Panc1 (cell line): ENCODE results near the gene RIT2. TPM values are rescaled to one million over a fixed set of nuclear protein-coding genes. Genes with fewer than 3 reads are reported as not detected.

Experiments
- ATAC-seq: fragments of 200-7000 bp; cut with Tn5 transposase; 2 replicates; pipeline ENCODE4 v1.9.1; 2020; ENCODE audit warnings: mild to moderate bottlenecking, moderate library complexity
- BruUV-seq: library from RNA; stranded (reverse); fragments of 400-500 nt; replicated peaks from 2 replicates; lab custom pipeline; 2021; lab: Mats Ljungman, UMichigan
- CTCF ChIA-PET: fragments of 300-600 bp; sonication (Branson Sonifier 250); formaldehyde crosslinking; loops from one replicate; lab custom pipeline; 2022; ENCODE audit warnings: antibody characterized with exemption; lab: Charles Lee
- POLR2A ChIA-PET: fragments of 300-600 bp; sonication (Branson Sonifier 250); formaldehyde crosslinking; loops from one replicate; lab custom pipeline; 2022; ENCODE audit warnings: antibody characterized with exemption; lab: Charles Lee
- DNase-seq: peaks from one replicate; pipeline ENCODE4 v3.0.0-alpha.2; 2010; ENCODE audit warnings: low read depth, low spot score
- H3K27ac ChIP-seq: 2 replicates; pipeline ENCODE4 v1.5.1; 2011; ENCODE audit warnings: mild to moderate bottlenecking, low read length, inconsistent platforms
- H3K27me3 ChIP-seq: fragments of 200-500 bp; sonication (Bioruptor generic); 2 replicates; pipeline ENCODE4 v1.6.0; 2014; ENCODE audit warnings: low read length, inconsistent platforms; ENCODE audit not compliant: control insufficient read depth, insufficient read depth
- H3K36me3 ChIP-seq: fragments of 200-500 bp; sonication (Bioruptor generic); 2 replicates; pipeline ENCODE4 v1.5.1; 2014; ENCODE audit warnings: inconsistent platforms, mild to moderate bottlenecking, low read length, moderate library complexity; ENCODE audit not compliant: control insufficient read depth, insufficient read depth
- H3K4me1 ChIP-seq: 2 replicates; pipeline ENCODE4 v1.5.1; 2011; ENCODE audit warnings: inconsistent platforms, mild to moderate bottlenecking, low read length, moderate library complexity; ENCODE audit not compliant: control insufficient read depth, insufficient read depth
- H3K4me3 ChIP-seq, 2 experiments: 2 replicates each; pipeline ENCODE4 v1.5.1; 2011 to 2012; ENCODE audit warnings: low read depth in 2 of 2, low read length in 2 of 2, mild to moderate bottlenecking in 2 of 2, inconsistent platforms in 1 of 2, moderate library complexity in 1 of 2
- H3K9me3 ChIP-seq: fragments of 200-500 bp; sonication (Bioruptor generic); 2 replicates; pipeline ENCODE4 v1.5.1; 2014; ENCODE audit warnings: low read depth, mild to moderate bottlenecking, inconsistent platforms, low read length, moderate library complexity; ENCODE audit not compliant: control insufficient read depth, insufficient read depth
- CTCF ChIP-seq: fragments of 450-650 bp; IDR thresholded peaks from 2 replicates; pipeline ENCODE4 v1.5.1; 2017; ENCODE audit warnings: mild to moderate bottlenecking
- POLR2AphosphoS5 ChIP-seq: IDR thresholded peaks from 2 replicates; pipeline ENCODE4 v1.6.1; 2012; ENCODE audit warnings: mild to moderate bottlenecking, low read depth, low read length, moderate library complexity
- REST ChIP-seq, 2 experiments: IDR thresholded peaks; 2 replicates each; pipeline ENCODE4 v1.6.1; 2011 to 2012; ENCODE audit warnings: low read depth in 2 of 2, control low read depth in 1 of 2, low read length in 1 of 2, mild to moderate bottlenecking in 1 of 2, moderate library complexity in 1 of 2; ENCODE audit not compliant: insufficient read depth in 1 of 2
- SIN3A ChIP-seq: IDR thresholded peaks from 2 replicates; pipeline ENCODE4 v1.6.1; 2012; ENCODE audit warnings: low read depth, mild to moderate bottlenecking, low read length, moderate library complexity, borderline replicate concordance; ENCODE audit not compliant: insufficient read depth
- TCF7L2 ChIP-seq: IDR thresholded peaks from 2 replicates; pipeline ENCODE4 v1.6.1; 2011; ENCODE audit warnings: mild to moderate bottlenecking, low read depth, low read length, inconsistent platforms
- in situ Hi-C: cut with HindIII; loops from 2 replicates; pipeline ENCODE4 v1.10.0; 2016; ENCODE audit warnings: low sequenced_read_pairs, low pct_unique_long_range_greater_than_20kb
- intact Hi-C: fragments of 100-400 bp; cut with micrococcal nuclease; formaldehyde crosslinking; loops from one replicate; pipeline ENCODE4 v1.10.0; 2022; ENCODE audit not compliant: unreplicated experiment
- total RNA-seq: library from RNA; stranded (reverse); gene quantifications from one replicate; pipeline ENCODE4 v1.2.1, GENCODE V29; 2021; ENCODE audit not compliant: unreplicated experiment

Gene RIT2
- total RNA-seq, 1 experiment from 2014 or later: not detected

GRCh38 chr18:42807887-42808286 lies 307.6 kb downstream of the RIT2 start:
- TF ChIP-seq POLR2AphosphoS5: no peak
- TF ChIP-seq TCF7L2: no peak
- TF ChIP-seq SIN3A: no peak
- no peak for TF ChIP-seq CTCF
- TF ChIP-seq REST (IDR thresholded peaks at IDR 0.05; ENCODE audit: insufficient read depth in 1 of 2, low read depth in 2 of 2, low read length in 1 of 2): no peak
- POLR2A ChIA-PET: no interaction called here
- H3K9me3 ChIP-seq: no peaks in the 10 kb centered on the region
- no peaks in the 10 kb centered on the region for H3K36me3 ChIP-seq
- H3K4me3 ChIP-seq: no peak overlapping the region
- CTCF ChIA-PET: no interaction called here
- BruUV-seq: no TSS peak
- in situ Hi-C loops: no loop called here
- ATAC-seq (no peak), DNase-seq (no peak)
- no peaks in the 10 kb centered on the region for H3K27me3 ChIP-seq
- intact Hi-C loops: no loop called here
- no peak overlapping the region for H3K27ac ChIP-seq
- H3K4me1 ChIP-seq: no peaks in the 10 kb centered on the region

GRCh38 chr18:42801706-42802105 lies 313.8 kb downstream of the RIT2 start:
- CTCF ChIA-PET: no interaction called here
- no peaks in the 10 kb centered on the region for H3K4me1 ChIP-seq
- in situ Hi-C loops: no loop called here

More at GRCh38 chr18:42801706-42802105, 313.8 kb downstream of the RIT2 start:
- POLR2A ChIA-PET: no interaction called here
- ATAC-seq (no peak), DNase-seq (no peak)
- intact Hi-C loops: no loop called here
- Histone ChIP-seq H3K9me3 (no peaks in the 10 kb centered on the region), H3K4me3 (no peak overlapping the region), H3K27me3 (no peaks in the 10 kb centered on the region), H3K27ac (no peak overlapping the region), H3K36me3 (no peaks in the 10 kb centered on the region)
- BruUV-seq: no TSS peak
- TF ChIP-seq POLR2AphosphoS5 (no peak), REST (IDR thresholded peaks at IDR 0.05; ENCODE audit: insufficient read depth in 1 of 2, low read depth in 2 of 2, low read length in 1 of 2) (no peak)
